ENCODE data around the gene RASA4.
A peak's percentile ranks its signal among the peaks of the same experiment; 100 is the strongest.
"Not testable (repeated sequence)": the region's sequence is repeated elsewhere in the genome, so short reads cannot be mapped to it uniquely, and the experiment has no call there.

RASA4 gene

DNA sequence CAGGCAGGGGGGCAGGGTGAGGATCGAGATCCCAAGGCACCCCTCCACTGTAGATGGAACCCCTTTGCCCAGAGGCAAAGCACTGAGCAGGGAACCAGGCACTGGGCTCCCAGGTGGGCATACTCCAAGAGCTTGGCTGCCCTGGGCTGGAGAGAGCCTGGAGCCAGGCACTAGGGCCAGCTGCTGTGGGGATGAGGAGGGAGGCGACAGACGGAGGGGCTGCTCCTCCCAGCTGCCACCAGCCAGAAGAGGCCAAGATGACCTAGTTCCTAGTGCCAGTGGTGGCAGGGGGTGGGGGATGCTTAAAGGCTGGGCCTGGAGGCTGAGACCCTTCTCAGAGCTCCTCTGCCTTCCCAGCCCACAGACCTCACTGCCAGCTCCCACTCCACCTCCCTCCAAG is 1.7 kb downstream of the RASA4 start:
- H3K4me1 ChIP-seq (ENCODE audit: control extremely low read depth in 1 of 4, control insufficient read depth in 4 of 4, insufficient read depth in 4 of 4, low read length in 3 of 4); H3K27ac ChIP-seq (ENCODE audit: insufficient read depth in 1 of 2, low read depth in 1 of 2, low read length in 2 of 2, poor library complexity in 1 of 2, severe bottlenecking in 2 of 2); H3K27me3 ChIP-seq (replicated peaks in 2 of 5; ENCODE audit: control insufficient read depth in 4 of 5, insufficient read depth in 5 of 5, low read length in 4 of 5); H3K9me3 ChIP-seq (ENCODE audit: control extremely low read depth in 1 of 5, control insufficient read depth in 4 of 5, insufficient read depth in 2 of 5, low read depth in 1 of 5, low read length in 4 of 5); H3K4me3 ChIP-seq (ENCODE audit: control insufficient read depth in 1 of 7, extremely low read depth in 1 of 7, insufficient read depth in 4 of 7, low read depth in 2 of 7, low read length in 6 of 7); DNase-seq; CTCF ChIA-PET; H3K36me3 ChIP-seq (ENCODE audit: control insufficient read depth in 4 of 4, insufficient read depth in 4 of 4, low read length in 3 of 4); POLR2A ChIA-PET: not testable (repeated sequence)
- no CpG with 5 or more reads among the region's 3 CpGs for WGBS (ENCODE audit: insufficient coverage)

DNA sequence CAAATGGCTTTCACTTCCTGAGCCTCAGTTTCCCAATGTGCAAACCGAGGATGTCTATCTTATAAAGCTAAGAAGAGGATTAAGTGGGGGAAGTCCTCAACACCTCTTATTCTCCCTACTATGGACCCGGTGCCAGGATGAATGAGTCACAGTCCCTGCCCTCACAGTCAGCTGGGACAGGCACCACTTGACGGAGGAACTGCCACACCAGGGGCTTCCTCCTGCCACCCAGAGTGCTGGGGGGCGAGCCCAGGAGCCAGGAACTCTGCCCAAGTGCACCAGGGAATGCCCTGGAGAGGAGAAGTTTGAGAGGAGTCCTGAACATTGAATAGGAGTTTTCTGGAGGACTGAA is 2.2 kb downstream of the RASA4 start:
- WGBS (ENCODE audit: insufficient coverage), result no CpG with 5 or more reads among the region's 4 CpGs
- H3K36me3 ChIP-seq (ENCODE audit: control insufficient read depth in 4 of 4, insufficient read depth in 4 of 4, low read length in 3 of 4); H3K4me3 ChIP-seq (ENCODE audit: control insufficient read depth in 1 of 7, extremely low read depth in 1 of 7, insufficient read depth in 4 of 7, low read depth in 2 of 7, low read length in 6 of 7); CTCF ChIA-PET; H3K4me1 ChIP-seq (ENCODE audit: control extremely low read depth in 1 of 4, control insufficient read depth in 4 of 4, insufficient read depth in 4 of 4, low read length in 3 of 4); POLR2A ChIA-PET; H3K9me3 ChIP-seq (ENCODE audit: control extremely low read depth in 1 of 5, control insufficient read depth in 4 of 5, insufficient read depth in 2 of 5, low read depth in 1 of 5, low read length in 4 of 5); H3K27me3 ChIP-seq (replicated peaks in 2 of 5; ENCODE audit: control insufficient read depth in 4 of 5, insufficient read depth in 5 of 5, low read length in 4 of 5); DNase-seq; H3K27ac ChIP-seq (ENCODE audit: insufficient read depth in 1 of 2, low read depth in 1 of 2, low read length in 2 of 2, poor library complexity in 1 of 2, severe bottlenecking in 2 of 2): not testable (repeated sequence)

DNA sequence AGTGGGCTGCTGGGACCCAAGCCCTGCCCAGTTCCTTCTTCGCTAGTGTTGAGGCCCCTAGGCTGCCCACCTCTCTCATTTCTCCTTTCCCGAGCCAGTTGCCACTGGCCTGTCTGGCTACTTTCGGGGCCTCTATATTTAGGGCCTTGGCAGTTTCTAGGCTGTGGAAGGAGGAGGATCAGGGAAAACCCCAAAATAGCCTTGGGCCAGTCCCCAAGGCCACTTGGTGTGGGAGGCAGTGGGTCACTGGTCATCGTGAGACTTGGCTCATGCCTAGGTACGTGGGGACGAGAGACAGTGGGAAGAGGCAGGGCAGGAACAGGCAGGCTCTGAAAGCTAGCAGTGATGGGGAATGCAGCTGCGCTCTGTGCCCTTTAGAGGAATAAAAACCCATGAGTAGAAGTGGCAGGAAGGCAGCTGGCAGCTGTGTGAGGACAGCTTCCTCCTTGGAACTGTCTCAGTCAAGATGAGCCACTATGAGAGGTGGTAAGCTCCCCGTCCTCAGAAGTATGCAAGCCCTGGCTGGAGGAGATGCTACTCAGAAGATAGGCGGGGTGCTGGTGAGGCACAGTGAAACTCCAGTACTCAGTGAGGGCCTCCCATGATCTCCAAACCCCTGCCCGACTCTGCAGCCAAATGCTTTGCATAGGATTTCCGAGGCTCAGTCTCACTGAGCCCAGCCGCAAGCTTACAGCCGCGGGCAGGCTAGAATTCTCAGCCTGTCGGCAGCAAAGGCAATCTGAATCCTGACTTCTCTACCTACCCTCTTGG is 2.8 kb downstream of the RASA4 start:
- H3K27me3 ChIP-seq (replicated peaks in 2 of 5; ENCODE audit: control insufficient read depth in 4 of 5, insufficient read depth in 5 of 5, low read length in 4 of 5); CTCF ChIA-PET; POLR2A ChIA-PET; H3K36me3 ChIP-seq (ENCODE audit: control insufficient read depth in 4 of 4, insufficient read depth in 4 of 4, low read length in 3 of 4); H3K27ac ChIP-seq (ENCODE audit: insufficient read depth in 1 of 2, low read depth in 1 of 2, low read length in 2 of 2, poor library complexity in 1 of 2, severe bottlenecking in 2 of 2); H3K4me3 ChIP-seq (ENCODE audit: control insufficient read depth in 1 of 7, extremely low read depth in 1 of 7, insufficient read depth in 4 of 7, low read depth in 2 of 7, low read length in 6 of 7); H3K9me3 ChIP-seq (ENCODE audit: control extremely low read depth in 1 of 5, control insufficient read depth in 4 of 5, insufficient read depth in 2 of 5, low read depth in 1 of 5, low read length in 4 of 5); DNase-seq; H3K4me1 ChIP-seq (ENCODE audit: control extremely low read depth in 1 of 4, control insufficient read depth in 4 of 4, insufficient read depth in 4 of 4, low read length in 3 of 4): not testable (repeated sequence)
- WGBS (ENCODE audit: insufficient coverage), result no CpG with 5 or more reads among the region's 15 CpGs

- H3K27me3 ChIP-seq (replicated peaks in 2 of 5; ENCODE audit: control insufficient read depth in 4 of 5, insufficient read depth in 5 of 5, low read length in 4 of 5); H3K4me1 ChIP-seq (ENCODE audit: control extremely low read depth in 1 of 4, control insufficient read depth in 4 of 4, insufficient read depth in 4 of 4, low read length in 3 of 4); H3K9me3 ChIP-seq (ENCODE audit: control extremely low read depth in 1 of 5, control insufficient read depth in 4 of 5, insufficient read depth in 2 of 5, low read depth in 1 of 5, low read length in 4 of 5); H3K27ac ChIP-seq (ENCODE audit: insufficient read depth in 1 of 2, low read depth in 1 of 2, low read length in 2 of 2, poor library complexity in 1 of 2, severe bottlenecking in 2 of 2); CTCF ChIA-PET; POLR2A ChIA-PET; H3K36me3 ChIP-seq (ENCODE audit: control insufficient read depth in 4 of 4, insufficient read depth in 4 of 4, low read length in 3 of 4): not testable (repeated sequence)
- 34% methylated on average over 4 of the region's 10 CpGs for WGBS (ENCODE audit: insufficient coverage)
- peak; percentile 58 to 78 (median 74) for DNase-seq
- peak overlapping the region in 2 of 7 experiments; percentile 23 to 43 for H3K4me3 ChIP-seq (ENCODE audit: control insufficient read depth in 1 of 7, extremely low read depth in 1 of 7, insufficient read depth in 4 of 7, low read depth in 2 of 7, low read length in 6 of 7)
These were observed 4.8 kb downstream of the RASA4 start for GRCh38 chr7:102611675-102612325.

- CTCF ChIA-PET; H3K27me3 ChIP-seq (replicated peaks in 2 of 5; ENCODE audit: control insufficient read depth in 4 of 5, insufficient read depth in 5 of 5, low read length in 4 of 5); POLR2A ChIA-PET; H3K9me3 ChIP-seq (ENCODE audit: control extremely low read depth in 1 of 5, control insufficient read depth in 4 of 5, insufficient read depth in 2 of 5, low read depth in 1 of 5, low read length in 4 of 5); H3K36me3 ChIP-seq (ENCODE audit: control insufficient read depth in 4 of 4, insufficient read depth in 4 of 4, low read length in 3 of 4); H3K4me3 ChIP-seq (ENCODE audit: control insufficient read depth in 1 of 7, extremely low read depth in 1 of 7, insufficient read depth in 4 of 7, low read depth in 2 of 7, low read length in 6 of 7); DNase-seq; H3K4me1 ChIP-seq (ENCODE audit: control extremely low read depth in 1 of 4, control insufficient read depth in 4 of 4, insufficient read depth in 4 of 4, low read length in 3 of 4); H3K27ac ChIP-seq (ENCODE audit: insufficient read depth in 1 of 2, low read depth in 1 of 2, low read length in 2 of 2, poor library complexity in 1 of 2, severe bottlenecking in 2 of 2): not testable (repeated sequence)
- WGBS (ENCODE audit: insufficient coverage), result no CpG with 5 or more reads among the region's 30 CpGs
These were observed 5.4 kb downstream of the RASA4 start for GRCh38 chr7:102611013-102611674.

DNA sequence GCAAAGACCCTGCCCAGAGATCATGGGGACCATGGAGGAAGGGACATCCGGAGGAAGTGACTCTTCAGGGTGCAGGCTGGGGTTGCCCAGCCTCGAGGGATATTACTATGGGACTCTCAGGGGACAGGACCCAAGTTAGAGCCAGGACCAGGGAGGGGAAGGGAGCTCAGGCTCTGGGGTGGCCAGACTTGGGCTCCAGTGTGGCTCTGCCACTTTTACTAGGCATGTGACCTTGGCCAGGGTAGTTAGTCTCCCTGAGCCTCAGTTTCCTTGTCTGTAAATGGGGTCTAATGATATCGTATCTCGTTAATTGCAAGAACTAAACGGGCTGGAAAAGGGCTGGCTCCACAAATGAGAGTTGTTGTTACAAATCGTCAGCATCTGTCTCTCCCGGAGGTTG is 6.1 kb downstream of the RASA4 start:
- CTCF ChIA-PET; DNase-seq; H3K9me3 ChIP-seq (ENCODE audit: control extremely low read depth in 1 of 5, control insufficient read depth in 4 of 5, insufficient read depth in 2 of 5, low read depth in 1 of 5, low read length in 4 of 5); H3K27ac ChIP-seq (ENCODE audit: insufficient read depth in 1 of 2, low read depth in 1 of 2, low read length in 2 of 2, poor library complexity in 1 of 2, severe bottlenecking in 2 of 2); H3K27me3 ChIP-seq (replicated peaks in 2 of 5; ENCODE audit: control insufficient read depth in 4 of 5, insufficient read depth in 5 of 5, low read length in 4 of 5); POLR2A ChIA-PET; H3K36me3 ChIP-seq (ENCODE audit: control insufficient read depth in 4 of 4, insufficient read depth in 4 of 4, low read length in 3 of 4); H3K4me3 ChIP-seq (ENCODE audit: control insufficient read depth in 1 of 7, extremely low read depth in 1 of 7, insufficient read depth in 4 of 7, low read depth in 2 of 7, low read length in 6 of 7); H3K4me1 ChIP-seq (ENCODE audit: control extremely low read depth in 1 of 4, control insufficient read depth in 4 of 4, insufficient read depth in 4 of 4, low read length in 3 of 4): not testable (repeated sequence)
- WGBS (ENCODE audit: insufficient coverage), result no CpG with 5 or more reads among the region's 7 CpGs

- H3K9me3 ChIP-seq (ENCODE audit: control extremely low read depth in 1 of 5, control insufficient read depth in 4 of 5, insufficient read depth in 2 of 5, low read depth in 1 of 5, low read length in 4 of 5); H3K4me1 ChIP-seq (ENCODE audit: control extremely low read depth in 1 of 4, control insufficient read depth in 4 of 4, insufficient read depth in 4 of 4, low read length in 3 of 4); H3K27ac ChIP-seq (ENCODE audit: insufficient read depth in 1 of 2, low read depth in 1 of 2, low read length in 2 of 2, poor library complexity in 1 of 2, severe bottlenecking in 2 of 2); DNase-seq; CTCF ChIA-PET; H3K27me3 ChIP-seq (replicated peaks in 2 of 5; ENCODE audit: control insufficient read depth in 4 of 5, insufficient read depth in 5 of 5, low read length in 4 of 5); H3K36me3 ChIP-seq (ENCODE audit: control insufficient read depth in 4 of 4, insufficient read depth in 4 of 4, low read length in 3 of 4); H3K4me3 ChIP-seq (ENCODE audit: control insufficient read depth in 1 of 7, extremely low read depth in 1 of 7, insufficient read depth in 4 of 7, low read depth in 2 of 7, low read length in 6 of 7); POLR2A ChIA-PET: not testable (repeated sequence)
- WGBS (ENCODE audit: insufficient coverage), result 100% methylated on average over 3 of the region's 10 CpGs
These were observed 6.8 kb downstream of the RASA4 start for GRCh38 chr7:102609734-102610133.
